Body of pancreas (tissue), 4 donors: ENCODE data around the gene GPA33.

Experiments used
- POLR2A ChIP-seq, 3 donors: fragments of 450-650 bp; IDR thresholded peaks; one replicate each; pipeline ENCODE4 v1.6.1; 2016; ENCODE audit warnings: antibody characterized with exemption in 3 of 3, mild to moderate bottlenecking in 2 of 3
- TF ChIP-seq, protein P1 (sequence below), 7 experiments: fragments of 450-650 bp in 4 of 7; fragments of 200-600 bp in 3 of 7; sonication (generic) in 3 of 7; IDR thresholded peaks; one replicate each; pipeline ENCODE4 v1.5.1; 2016 to 2019; ENCODE audit warnings: antibody characterized with exemption in 7 of 7

DNA sequence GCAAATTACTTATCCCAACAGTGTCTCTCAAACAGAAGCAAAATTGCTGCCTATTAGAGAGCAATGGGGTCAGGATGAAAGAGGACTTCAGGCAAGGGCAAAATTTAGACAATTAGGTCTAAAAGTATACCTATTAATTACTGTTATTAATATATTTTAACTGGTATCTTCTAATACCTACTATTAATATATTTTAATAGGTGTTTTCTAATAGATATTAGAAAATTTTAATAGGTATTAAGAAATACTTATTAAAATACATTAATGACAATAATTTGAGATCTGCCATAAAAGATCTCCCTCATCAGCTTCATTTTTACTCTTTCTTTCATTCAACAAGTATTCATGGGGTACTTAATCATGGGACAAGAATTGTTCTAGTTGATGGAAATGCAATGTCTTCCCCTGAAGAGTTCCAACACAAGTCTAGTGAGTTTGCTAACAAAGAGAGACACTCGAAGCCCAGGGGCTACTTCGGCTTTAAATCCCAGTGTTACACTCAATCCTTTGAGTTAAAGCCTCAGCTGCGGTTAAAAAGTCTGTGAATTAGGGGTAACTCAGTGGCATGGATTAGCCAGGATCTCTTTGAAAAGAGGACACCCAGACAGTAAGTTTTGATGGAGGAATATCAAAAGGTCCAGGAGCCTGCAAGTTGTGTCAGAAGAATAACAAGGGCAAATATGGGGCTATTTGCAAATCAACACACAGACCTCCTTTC is 47.8 kb upstream of the GPA33 start:
- TF ChIP-seq POLR2A (IDR thresholded peaks at IDR 0.05) = no peak
- TF ChIP-seq, protein P1, sequence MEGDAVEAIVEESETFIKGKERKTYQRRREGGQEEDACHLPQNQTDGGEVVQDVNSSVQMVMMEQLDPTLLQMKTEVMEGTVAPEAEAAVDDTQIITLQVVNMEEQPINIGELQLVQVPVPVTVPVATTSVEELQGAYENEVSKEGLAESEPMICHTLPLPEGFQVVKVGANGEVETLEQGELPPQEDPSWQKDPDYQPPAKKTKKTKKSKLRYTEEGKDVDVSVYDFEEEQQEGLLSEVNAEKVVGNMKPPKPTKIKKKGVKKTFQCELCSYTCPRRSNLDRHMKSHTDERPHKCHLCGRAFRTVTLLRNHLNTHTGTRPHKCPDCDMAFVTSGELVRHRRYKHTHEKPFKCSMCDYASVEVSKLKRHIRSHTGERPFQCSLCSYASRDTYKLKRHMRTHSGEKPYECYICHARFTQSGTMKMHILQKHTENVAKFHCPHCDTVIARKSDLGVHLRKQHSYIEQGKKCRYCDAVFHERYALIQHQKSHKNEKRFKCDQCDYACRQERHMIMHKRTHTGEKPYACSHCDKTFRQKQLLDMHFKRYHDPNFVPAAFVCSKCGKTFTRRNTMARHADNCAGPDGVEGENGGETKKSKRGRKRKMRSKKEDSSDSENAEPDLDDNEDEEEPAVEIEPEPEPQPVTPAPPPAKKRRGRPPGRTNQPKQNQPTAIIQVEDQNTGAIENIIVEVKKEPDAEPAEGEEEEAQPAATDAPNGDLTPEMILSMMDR (IDR thresholded peaks at IDR 0.05) = no peak
